Uterus (tissue), 4 donors: Measurements from ENCODE around the gene HS3ST4. TPM values are rescaled to one million over a fixed set of nuclear protein-coding genes. Genes with fewer than 3 reads are reported as not detected.

Experiments
- DNase-seq, 2 donors: peaks; one replicate each; pipeline ENCODE4 v3.0.0-alpha.2; 2019 to 2020
- H3K27ac ChIP-seq, 2 donors: fragments of 200-600 bp; sonication (generic); 1 replicate in 1 of 2; 2 replicates in 1 of 2; pipeline ENCODE4 v1.5.1; 2016 to 2018
- H3K27me3 ChIP-seq, 2 donors: fragments of 200-600 bp; sonication (generic); one replicate each; pipeline ENCODE4 v1.5.1; 2018 to 2019; ENCODE audit warnings: control low read depth in 1 of 2
- H3K36me3 ChIP-seq, 2 donors: fragments of 200-600 bp; sonication (generic); one replicate each; pipeline ENCODE4 v1.5.1; 2019; ENCODE audit warnings: control low read depth in 1 of 2
- H3K4me1 ChIP-seq, 2 donors: fragments of 200-600 bp; sonication (generic); one replicate each; pipeline ENCODE4 v1.5.1; 2018 to 2019; ENCODE audit warnings: control low read depth in 1 of 2
- H3K4me3 ChIP-seq, 2 donors: fragments of 200-600 bp; sonication (generic); 1 replicate in 1 of 2; 2 replicates in 1 of 2; pipeline ENCODE4 v1.5.1; 2018 to 2019; ENCODE audit warnings: mild to moderate bottlenecking in 1 of 2
- H3K9me3 ChIP-seq, 2 donors: fragments of 200-600 bp; sonication (generic); one replicate each; pipeline ENCODE4 v1.5.1; 2019; ENCODE audit warnings: control low read depth in 1 of 2
- CTCF ChIP-seq, 4 experiments: fragments of 200-600 bp in 2 of 4; fragments of 450-650 bp in 2 of 4; sonication (generic) in 2 of 4; IDR thresholded peaks; one replicate each; pipeline ENCODE4 v1.5.1; 2016 to 2019; ENCODE audit warnings: antibody characterized with exemption in 4 of 4, mild to moderate bottlenecking in 2 of 4, moderate library complexity in 1 of 4
- POLR2A ChIP-seq, 2 donors: fragments of 450-650 bp; IDR thresholded peaks; one replicate each; pipeline ENCODE4 v1.6.1; 2016; ENCODE audit warnings: antibody characterized with exemption in 2 of 2, mild to moderate bottlenecking in 1 of 2, moderate library complexity in 1 of 2
- intact Hi-C: fragments of 100-400 bp; cut with DNase I; formaldehyde crosslinking; loops from one replicate; pipeline ENCODE4 v1.15.1; 2023; ENCODE audit warnings: low total_unique reads
- total RNA-seq, 4 donors: library from RNA; depleted of rRNA in 3 of 4; stranded (reverse); fragments of >200 nt in 3 of 4; gene quantifications; one replicate each; pipeline versions ENCODE4 v1.1.0 to v1.2.4, GENCODE V29; 2014 to 2023
- donor health status: DM: yes; HTN: yes; CAD: no.

Gene HS3ST4
- total RNA-seq, 4 donors from 2014 or later: 0.14 TPM; not detected in 3

GRCh38 chr16:25877103-25877502 lies 185.3 kb downstream of the HS3ST4 start:
- Histone ChIP-seq H3K4me1 (no peaks in the 10 kb centered on the region), H3K9me3 (no peaks in the 10 kb centered on the region), H3K4me3 (no peak overlapping the region), H3K27me3 (no peaks in the 10 kb centered on the region), H3K27ac (no peak overlapping the region), H3K36me3 (no peaks in the 10 kb centered on the region)
- TF ChIP-seq CTCF (IDR thresholded peaks at IDR 0.05) (no peak), POLR2A (IDR thresholded peaks at IDR 0.05) (no peak)
- intact Hi-C loops: no loop called here
- no peak for DNase-seq

GRCh38 chr16:25886598-25886997 lies 194.8 kb downstream of the HS3ST4 start:
- TF ChIP-seq CTCF (IDR thresholded peaks at IDR 0.05) (no peak), POLR2A (IDR thresholded peaks at IDR 0.05) (no peak)

GRCh38 chr16:25888868-25889267 lies 197.1 kb downstream of the HS3ST4 start:
- Histone ChIP-seq H3K27ac (no peak overlapping the region), H3K4me3 (no peak overlapping the region), H3K27me3 (no peaks in the 10 kb centered on the region), H3K9me3 (no peaks in the 10 kb centered on the region), H3K36me3 (no peaks in the 10 kb centered on the region), H3K4me1 (no peaks in the 10 kb centered on the region)
- TF ChIP-seq POLR2A (IDR thresholded peaks at IDR 0.05) (no peak), CTCF (IDR thresholded peaks at IDR 0.05) (no peak)
- intact Hi-C loops: no loop called here
- DNase-seq: no peak

More at GRCh38 chr16:25886598-25886997, 194.8 kb downstream of the HS3ST4 start:
- Histone ChIP-seq H3K9me3 (no peaks in the 10 kb centered on the region), H3K36me3 (no peaks in the 10 kb centered on the region), H3K27ac (no peak overlapping the region), H3K4me3 (no peak overlapping the region), H3K27me3 (no peaks in the 10 kb centered on the region), H3K4me1 (no peaks in the 10 kb centered on the region)
- intact Hi-C loops: no loop called here
- no peak for DNase-seq

- H3K27ac ChIP-seq: no peak overlapping the region
- intact Hi-C loops: no loop called here
- DNase-seq: no peak
- H3K27me3 ChIP-seq: no peaks in the 10 kb centered on the region
- no peaks in the 10 kb centered on the region for H3K9me3 ChIP-seq
- H3K36me3 ChIP-seq: no peaks in the 10 kb centered on the region
- no peak overlapping the region for H3K4me3 ChIP-seq
- no peak for TF ChIP-seq POLR2A (IDR thresholded peaks at IDR 0.05)
- no peak for TF ChIP-seq CTCF (IDR thresholded peaks at IDR 0.05)
- no peaks in the 10 kb centered on the region for H3K4me1 ChIP-seq
Observed at GRCh38 chr16:25893332-25893731, 201.6 kb downstream of the HS3ST4 start.

GRCh38 chr16:25894093-25894492 lies 202.3 kb downstream of the HS3ST4 start:
- Histone ChIP-seq H3K36me3 (no peaks in the 10 kb centered on the region), H3K27me3 (no peaks in the 10 kb centered on the region), H3K4me1 (no peaks in the 10 kb centered on the region), H3K9me3 (no peaks in the 10 kb centered on the region), H3K27ac (no peak overlapping the region), H3K4me3 (no peak overlapping the region)
- TF ChIP-seq CTCF (IDR thresholded peaks at IDR 0.05) (no peak), POLR2A (IDR thresholded peaks at IDR 0.05) (no peak)
- intact Hi-C loops: no loop called here
- no peak for DNase-seq
